RPMI7951 (cell line): ENCODE results near the gene COL1A2. TPM values are rescaled to one million over a fixed set of nuclear protein-coding genes. Genes with fewer than 3 reads are reported as not detected.
A peak's percentile ranks its signal among the peaks of the same experiment; 100 is the strongest.

Experiments
- DNase-seq: peaks from one replicate; pipeline ENCODE4 v3.0.0-alpha.2; 2012; ENCODE audit warnings: low read depth
- total RNA-seq: library from RNA; depleted of rRNA; stranded (reverse); fragments of >200 nt; shearing (Covaris generic); gene quantifications from 2 replicates; pipeline ENCODE4 v1.2.3, GENCODE V29; 2014

COL1A2 gene
- total RNA-seq, 1 experiment from 2014 or later: 1,652 TPM

DNA sequence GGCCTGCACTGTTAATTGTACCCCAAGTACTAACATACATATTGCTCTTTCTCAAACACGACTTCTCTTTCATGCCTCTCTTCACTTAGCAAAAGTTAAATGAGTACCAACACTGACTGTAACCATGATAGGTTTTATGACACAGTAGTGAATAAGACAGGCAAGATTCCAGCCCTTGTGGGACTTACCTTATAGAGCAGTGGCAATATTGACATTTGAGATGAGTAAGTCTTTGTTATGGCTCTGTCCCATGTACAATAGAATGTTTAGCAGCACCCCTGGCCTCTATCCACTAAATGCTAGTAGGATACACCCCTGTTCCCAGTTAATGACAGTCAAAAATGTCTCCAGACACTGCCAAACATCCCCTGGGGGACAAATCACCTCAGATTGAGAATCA is 11.9 kb upstream of the COL1A2 start:
- DNase-seq: peak; percentile 42

- DNase-seq: no peak
Measured at GRCh38 chr7:94384315-94384714, 10.4 kb upstream of the COL1A2 start.

DNA sequence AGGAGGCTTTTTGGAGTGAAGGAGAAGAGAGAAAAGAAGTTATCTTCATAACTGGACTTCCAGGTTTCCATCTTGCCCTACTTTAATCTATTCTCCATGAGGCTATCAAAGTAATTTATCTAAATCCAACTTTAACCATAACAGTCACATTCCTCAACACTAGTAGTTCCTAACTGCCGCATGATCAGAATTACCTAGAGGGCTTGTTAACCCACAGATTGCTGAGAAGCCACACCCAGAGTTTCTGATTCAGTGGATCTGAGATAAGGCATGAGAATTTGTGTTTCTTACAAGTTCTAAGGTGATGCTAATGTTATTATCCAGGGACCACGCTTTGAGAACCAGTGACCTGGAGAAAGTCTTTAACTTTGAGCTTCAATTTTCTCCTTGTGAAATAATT is 8.3 kb upstream of the COL1A2 start:
- DNase-seq: no peak

DNA sequence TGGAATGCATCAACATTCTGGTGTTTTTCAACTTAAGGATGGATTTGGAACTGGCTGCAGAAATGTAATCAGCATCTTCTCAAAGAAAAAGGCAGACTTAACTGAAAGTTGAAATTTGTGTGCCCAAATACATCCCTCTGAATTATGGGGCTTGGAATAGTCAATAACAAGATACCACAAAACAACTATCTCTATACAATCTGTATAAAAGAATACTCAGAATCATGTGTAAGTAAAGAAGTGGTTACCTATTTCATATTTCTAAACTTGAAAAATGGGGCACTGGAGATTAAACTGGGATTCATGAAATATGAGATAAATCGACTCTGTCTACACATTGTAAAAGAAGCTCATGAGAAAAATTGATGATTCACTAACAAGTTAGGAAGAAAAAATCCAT is 6.2 kb upstream of the COL1A2 start:
- DNase-seq: no peak

- DNase-seq: no peak
Measured at GRCh38 chr7:94389381-94389780, 5.3 kb upstream of the COL1A2 start.

- DNase-seq: peak; percentile 82
Measured at GRCh38 chr7:94391726-94392392, 2.8 kb upstream of the COL1A2 start.

DNA sequence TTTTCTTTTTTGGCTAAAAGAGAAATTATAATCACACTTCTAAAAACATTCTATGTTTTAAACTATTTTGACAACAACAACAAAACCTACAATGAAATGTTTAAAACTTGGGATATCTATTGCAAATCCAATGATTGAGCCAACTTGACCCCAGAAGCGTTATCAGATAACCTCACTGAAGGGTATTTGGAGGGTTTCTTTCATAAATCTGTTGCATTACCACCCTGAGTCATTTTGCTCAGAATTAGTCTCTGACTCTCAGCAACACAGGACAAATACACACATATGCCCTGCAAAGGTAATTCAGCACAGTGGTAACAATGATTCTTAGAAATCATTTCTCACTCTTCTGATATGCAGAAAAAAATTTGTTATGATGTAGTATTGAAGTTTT is 2.3 kb upstream of the COL1A2 start:
- peak; percentile 36 for DNase-seq

GRCh38 chr7:94393246-94394108 is 1.2 kb upstream of the COL1A2 start:
- DNase-seq: peak; percentile 45

- no peak for DNase-seq
Measured at GRCh38 chr7:94394109-94394436, 622 bp upstream of the COL1A2 start.

DNA sequence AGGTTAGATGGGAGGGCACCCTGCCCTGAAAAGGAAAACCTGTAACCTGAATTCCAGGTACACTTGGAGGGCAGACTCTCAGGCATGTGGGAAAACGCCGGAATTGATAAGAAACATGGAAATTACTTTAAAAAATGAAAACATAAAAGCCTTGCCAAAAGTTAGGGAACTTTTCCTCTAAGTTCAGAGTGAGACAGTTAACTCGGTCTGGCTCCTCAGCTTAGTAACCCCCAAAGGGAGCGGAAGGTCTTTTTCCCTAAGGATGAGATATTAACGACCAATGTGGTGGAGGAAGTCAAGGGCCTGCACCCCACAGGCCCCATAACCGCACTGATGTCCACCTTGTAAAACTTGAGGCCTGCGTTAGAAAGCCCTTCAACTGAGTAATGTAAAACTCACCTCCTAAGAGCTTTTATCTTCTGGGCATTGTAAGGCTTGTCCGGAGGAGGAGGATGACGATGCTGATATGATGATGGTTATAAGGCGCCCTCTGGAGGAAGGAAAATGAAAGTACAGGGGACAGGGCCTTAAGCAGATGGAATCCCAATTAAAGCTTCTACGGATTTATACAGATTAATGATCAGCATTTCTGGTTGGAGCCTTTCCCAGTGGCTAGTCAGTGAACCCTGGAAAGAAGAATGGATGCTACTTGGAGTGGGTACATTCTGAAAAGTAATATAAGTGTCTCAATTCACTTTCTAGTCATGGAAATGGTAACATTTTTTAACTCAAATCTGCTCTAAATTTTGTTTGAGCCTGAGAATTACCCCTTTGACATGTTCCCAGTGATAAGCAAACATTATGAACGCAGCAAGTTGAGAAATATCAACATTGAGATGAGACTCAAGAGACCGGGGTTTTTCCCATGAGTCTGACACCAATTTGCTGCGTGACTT is 694 bp downstream of the COL1A2 start:
- DNase-seq: peak; percentile 88

DNA sequence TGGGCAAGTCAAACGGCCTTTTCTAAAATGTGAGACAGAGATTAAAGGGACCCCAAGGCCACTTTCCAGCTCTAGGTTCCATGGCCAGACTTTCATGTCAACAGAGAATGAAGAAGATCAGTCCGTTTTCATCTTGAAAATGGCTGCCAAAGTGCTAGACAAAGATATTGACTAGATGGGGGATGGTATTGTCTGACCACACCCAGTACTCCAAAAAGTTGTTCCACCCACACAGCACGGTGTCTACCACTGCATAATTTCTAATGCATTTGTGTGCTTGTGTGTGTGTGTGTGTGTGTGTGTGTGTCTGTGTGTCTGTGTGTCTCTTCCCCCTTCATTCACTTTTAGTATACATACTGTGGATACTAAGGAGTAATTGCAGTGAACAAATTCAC is 1.3 kb downstream of the COL1A2 start:
- DNase-seq: peak; percentile 81

- peak; percentile 62 for DNase-seq
Measured at GRCh38 chr7:94396596-94396995, 1.9 kb downstream of the COL1A2 start.

GRCh38 chr7:94397722-94398121 is 3.0 kb downstream of the COL1A2 start:
- DNase-seq: no peak

- no peak for DNase-seq
Measured at GRCh38 chr7:94398841-94399240, 4.1 kb downstream of the COL1A2 start.

- DNase-seq: no peak
Measured at GRCh38 chr7:94400022-94400421, 5.3 kb downstream of the COL1A2 start.

DNA sequence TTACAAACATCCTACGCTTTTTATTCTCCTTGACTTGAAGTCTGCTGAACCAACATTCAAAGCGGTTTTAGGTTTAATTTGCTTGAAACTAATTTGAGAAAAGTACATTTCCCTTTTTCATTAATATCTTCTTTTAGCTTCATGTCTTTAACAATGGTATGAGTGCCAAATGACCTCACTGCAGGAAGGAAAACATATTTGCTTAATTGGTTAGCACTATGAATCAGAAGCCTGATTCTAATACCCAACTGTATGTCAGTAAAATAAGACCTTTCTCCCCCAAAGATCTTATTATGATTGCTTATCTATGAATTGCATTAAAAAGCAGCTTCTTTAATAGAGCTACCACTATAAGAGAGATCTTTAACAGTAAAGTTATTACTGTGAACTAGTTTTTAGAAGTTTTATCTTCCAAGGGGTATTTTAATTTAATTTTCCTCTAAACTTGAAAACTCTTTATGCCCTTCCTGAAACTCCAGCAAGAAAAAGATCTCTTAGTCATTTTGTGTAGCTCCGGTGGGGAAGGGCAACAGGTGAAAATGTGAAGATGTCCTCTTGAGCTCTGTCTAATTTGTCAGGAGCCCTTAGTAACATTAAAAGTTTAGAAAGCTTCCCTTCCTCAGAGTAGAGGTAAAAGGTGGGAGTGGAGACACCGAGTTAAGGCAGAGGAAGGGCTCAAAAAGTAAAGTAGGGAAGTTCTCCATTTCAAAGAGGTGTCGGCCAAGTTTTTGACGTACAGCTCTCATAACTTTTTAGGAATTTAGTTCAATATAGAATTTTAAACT is 6.1 kb downstream of the COL1A2 start:
- DNase-seq: no peak

GRCh38 chr7:94401428-94401814 is 6.7 kb downstream of the COL1A2 start:
- DNase-seq: no peak

DNA sequence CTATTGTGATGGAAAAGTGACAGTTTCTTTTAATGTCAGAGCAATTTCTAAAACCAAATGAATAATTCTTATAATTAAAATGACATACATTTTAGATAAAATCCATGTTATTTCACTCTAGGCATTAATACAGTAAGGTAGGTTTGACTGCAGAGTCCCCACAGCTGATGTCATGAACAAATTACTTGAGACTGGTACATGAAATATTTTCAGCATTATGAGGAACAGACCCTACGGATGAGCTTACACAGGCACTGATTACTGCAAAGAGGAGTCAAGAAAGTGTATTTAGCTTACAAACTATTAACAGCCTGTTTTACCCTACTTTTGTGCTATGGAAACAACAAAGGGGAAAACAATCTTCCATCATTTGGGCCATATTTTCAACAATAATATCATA is 8.9 kb downstream of the COL1A2 start:
- DNase-seq: no peak

GRCh38 chr7:94405506-94405905 is 10.8 kb downstream of the COL1A2 start:
- DNase-seq: no peak

DNA sequence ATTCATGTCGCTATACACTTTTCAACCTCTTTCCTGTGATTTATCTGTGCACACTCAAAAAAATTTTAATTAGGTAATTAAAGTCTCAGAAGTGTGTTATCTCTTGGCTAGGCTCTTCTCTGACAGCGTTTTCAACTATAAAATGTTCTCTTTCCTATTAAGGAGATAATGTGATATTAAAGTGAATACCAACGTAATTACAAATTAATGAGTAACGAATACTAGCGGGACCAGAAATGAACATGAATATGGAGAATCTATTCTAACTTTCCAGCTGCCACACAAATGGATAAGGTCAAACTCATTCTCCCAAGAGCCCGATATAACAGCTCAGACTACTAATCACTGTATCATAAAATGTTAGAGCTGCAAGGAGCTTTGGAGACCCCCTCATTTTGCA is 12.0 kb downstream of the COL1A2 start:
- DNase-seq: no peak

DNA sequence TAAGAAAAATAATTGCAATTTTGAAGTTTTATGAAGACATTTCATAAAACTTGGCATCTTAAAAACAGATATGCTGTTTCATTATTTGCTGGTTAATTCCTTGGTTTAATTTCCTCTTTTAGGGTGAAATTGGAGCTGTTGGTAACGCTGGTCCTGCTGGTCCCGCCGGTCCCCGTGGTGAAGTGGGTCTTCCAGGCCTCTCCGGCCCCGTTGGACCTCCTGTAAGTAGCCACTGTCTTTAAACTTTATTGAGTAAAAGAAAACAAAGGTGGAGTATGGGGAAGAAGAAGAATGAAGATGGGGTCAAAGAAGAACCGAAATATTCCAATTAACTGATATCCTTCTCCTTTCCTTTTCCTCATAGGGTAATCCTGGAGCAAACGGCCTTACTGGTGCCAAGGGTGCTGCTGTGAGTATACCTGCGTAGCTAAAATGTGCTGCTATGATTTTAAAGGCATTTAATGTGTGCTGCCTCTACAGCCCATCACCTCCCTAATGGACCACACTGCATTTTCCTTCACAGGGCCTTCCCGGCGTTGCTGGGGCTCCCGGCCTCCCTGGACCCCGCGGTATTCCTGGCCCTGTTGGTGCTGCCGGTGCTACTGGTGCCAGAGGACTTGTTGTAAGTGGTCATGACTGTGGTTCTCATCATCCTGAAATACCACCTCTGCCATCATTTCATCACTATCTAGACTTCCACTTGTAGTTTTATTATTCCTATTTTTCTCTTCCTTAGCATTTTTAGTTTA is 14.7 kb downstream of the COL1A2 start:
- no peak for DNase-seq
